SK-N-SH treated with all-trans-retinoic acid at 6 μM for 48 hours (cell line): ENCODE data around the gene CREBBP.
"Not testable (repeated sequence)": the region's sequence is repeated elsewhere in the genome, so short reads cannot be mapped to it uniquely, and the experiment has no call there.

Source experiments
- ATAC-seq: fragments of 200-7000 bp; cut with Tn5 transposase; 3 replicates; pipeline ENCODE4 v1.9.1; 2020; ENCODE audit warnings: mild to moderate bottlenecking, moderate library complexity
- ARNTL ChIP-seq: fragments of 450-650 bp; formaldehyde crosslinking; IDR thresholded peaks from 2 replicates; pipeline ENCODE4 v1.5.0; 2020; ENCODE audit warnings: low read depth, mild to moderate bottlenecking, moderate library complexity, borderline replicate concordance
- BACH2 ChIP-seq: fragments of 250-450 bp; sonication (Bioruptor Pico); IDR thresholded peaks from 2 replicates; pipeline ENCODE4 v1.9.0; 2021; ENCODE audit warnings: mild to moderate bottlenecking, borderline replicate concordance
- CSDC2 ChIP-seq: fragments of 250-450 bp; sonication (Bioruptor Pico); IDR thresholded peaks from 2 replicates; pipeline ENCODE4 v1.5.0; 2020; ENCODE audit warnings: mild to moderate bottlenecking, moderate library complexity
- ESRRG ChIP-seq: fragments of 250-450 bp; sonication (Bioruptor Pico); IDR thresholded peaks from 2 replicates; pipeline ENCODE4 v1.6.1; 2021; ENCODE audit warnings: mild to moderate bottlenecking
- GLIS3 ChIP-seq: fragments of 250-450 bp; sonication (Bioruptor Pico); IDR thresholded peaks from 2 replicates; pipeline ENCODE4 v1.5.0; 2020; ENCODE audit warnings: mild to moderate bottlenecking, moderate library complexity
- ISL1 ChIP-seq: fragments of 250-450 bp; sonication (Bioruptor Pico); IDR thresholded peaks from 2 replicates; pipeline ENCODE4 v2.1.2; 2022; ENCODE audit warnings: mild to moderate bottlenecking, moderate library complexity
- OSR1 ChIP-seq: fragments of 250-450 bp; sonication (Bioruptor Pico); IDR thresholded peaks from 2 replicates; pipeline ENCODE4 v1.8.0; 2022; ENCODE audit warnings: moderate library complexity, mild to moderate bottlenecking, inconsistent platforms
- PPARA ChIP-seq: fragments of 250-450 bp; sonication (Bioruptor Pico); IDR thresholded peaks from 2 replicates; pipeline ENCODE4 v1.5.0; 2020; ENCODE audit warnings: mild to moderate bottlenecking, borderline replicate concordance
- RARB ChIP-seq: fragments of 250-450 bp; sonication (Bioruptor Pico); IDR thresholded peaks from 2 replicates; pipeline ENCODE4 v1.8.0; 2021; ENCODE audit warnings: mild to moderate bottlenecking, moderate library complexity
- SNAI2 ChIP-seq: fragments of 250-450 bp; sonication (Bioruptor Pico); IDR thresholded peaks from 2 replicates; pipeline ENCODE4 v1.5.0; 2020; ENCODE audit warnings: mild to moderate bottlenecking, moderate library complexity
- TCF4 ChIP-seq: fragments of 250-450 bp; sonication (Bioruptor Pico); IDR thresholded peaks from 2 replicates; pipeline ENCODE4 v1.8.0; 2021; ENCODE audit warnings: mild to moderate bottlenecking, moderate library complexity, borderline replicate concordance
- TOX ChIP-seq: fragments of 250-450 bp; sonication (Bioruptor Pico); IDR thresholded peaks from 2 replicates; pipeline ENCODE4 v1.8.0; 2021; ENCODE audit warnings: mild to moderate bottlenecking, moderate library complexity, borderline replicate concordance
- TSHZ2 ChIP-seq: fragments of 250-450 bp; sonication (Bioruptor Pico); IDR thresholded peaks from 2 replicates; pipeline ENCODE4 v1.5.0; 2020; ENCODE audit warnings: mild to moderate bottlenecking, moderate library complexity
- ZC3H10 ChIP-seq: fragments of 250-450 bp; sonication (Bioruptor Pico); IDR thresholded peaks from 2 replicates; pipeline ENCODE4 v1.5.1; 2021; ENCODE audit warnings: mild to moderate bottlenecking, moderate library complexity
- ZFP3 ChIP-seq: fragments of 250-450 bp; sonication (Bioruptor Pico); IDR thresholded peaks from 2 replicates; pipeline ENCODE4 v1.5.0; 2020; ENCODE audit warnings: mild to moderate bottlenecking, moderate library complexity
- ZNF565 ChIP-seq: fragments of 450-650 bp; formaldehyde crosslinking; conservative IDR thresholded peaks from 2 replicates; pipeline ENCODE4 v1.5.0; 2020; ENCODE audit warnings: low read depth, mild to moderate bottlenecking, moderate library complexity
- ZNF70 ChIP-seq: fragments of 450-650 bp; formaldehyde crosslinking; IDR thresholded peaks from 2 replicates; pipeline ENCODE4 v1.5.0; 2020; ENCODE audit warnings: mild to moderate bottlenecking, moderate library complexity
- ZNF8 ChIP-seq: fragments of 450-650 bp; formaldehyde crosslinking; IDR thresholded peaks from 2 replicates; pipeline ENCODE4 v1.5.0; 2020; ENCODE audit warnings: mild to moderate bottlenecking, moderate library complexity
- TF ChIP-seq, protein P1 (sequence below): fragments of 250-450 bp; sonication (Bioruptor Pico); IDR thresholded peaks from 2 replicates; pipeline ENCODE4 v1.5.1; 2021; ENCODE audit warnings: mild to moderate bottlenecking, moderate library complexity
- TF ChIP-seq, protein P2 (sequence below): fragments of 250-450 bp; sonication (Bioruptor Pico); IDR thresholded peaks from 2 replicates; pipeline ENCODE4 v1.5.1; 2020; ENCODE audit warnings: low read depth, mild to moderate bottlenecking, moderate library complexity
- TF ChIP-seq, protein P3 (sequence below): fragments of 250-450 bp; sonication (Bioruptor Pico); IDR thresholded peaks from 2 replicates; pipeline ENCODE4 v1.8.0; 2020; ENCODE audit warnings: mild to moderate bottlenecking, moderate library complexity, borderline replicate concordance

CREBBP gene

DNA sequence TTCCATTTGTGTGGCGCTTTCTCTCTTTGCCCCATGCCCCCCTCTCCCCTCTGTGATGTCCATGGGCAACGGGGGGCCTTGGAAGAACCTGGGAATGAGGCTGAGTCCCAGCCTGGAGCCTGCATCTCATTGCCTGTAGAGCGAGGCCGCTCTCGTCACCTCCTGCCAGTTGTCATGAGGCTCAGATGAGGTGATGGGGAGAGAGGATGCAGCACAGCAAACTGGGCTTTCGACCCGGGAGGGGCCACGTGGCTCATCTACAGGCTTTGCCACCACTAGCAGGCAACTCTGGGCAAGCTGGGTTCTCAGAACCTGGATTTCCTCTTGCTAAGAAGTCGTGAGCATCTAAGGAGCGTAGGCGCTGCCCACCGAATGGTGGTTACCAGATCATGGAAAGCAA, 31.9 kb upstream of the CREBBP start:
- ATAC-seq = no peak
- no peak for TF ChIP-seq ZFP3
- TF ChIP-seq CSDC2 (CRISPR knock-in tag) = no peak
- no peak for TF ChIP-seq ESRRG
- TF ChIP-seq TSHZ2 = no peak
- TF ChIP-seq ISL1 = no peak
- TF ChIP-seq ZNF70 (CRISPR knock-in tag) = no peak
- no peak for TF ChIP-seq ZC3H10 (CRISPR knock-in tag)
- no peak for TF ChIP-seq OSR1 (CRISPR knock-in tag)

- ATAC-seq = not testable (repeated sequence)
Measured at GRCh38 chr16:3911741-3912140, 31.2 kb upstream of the CREBBP start.

- TF ChIP-seq, protein P1, sequence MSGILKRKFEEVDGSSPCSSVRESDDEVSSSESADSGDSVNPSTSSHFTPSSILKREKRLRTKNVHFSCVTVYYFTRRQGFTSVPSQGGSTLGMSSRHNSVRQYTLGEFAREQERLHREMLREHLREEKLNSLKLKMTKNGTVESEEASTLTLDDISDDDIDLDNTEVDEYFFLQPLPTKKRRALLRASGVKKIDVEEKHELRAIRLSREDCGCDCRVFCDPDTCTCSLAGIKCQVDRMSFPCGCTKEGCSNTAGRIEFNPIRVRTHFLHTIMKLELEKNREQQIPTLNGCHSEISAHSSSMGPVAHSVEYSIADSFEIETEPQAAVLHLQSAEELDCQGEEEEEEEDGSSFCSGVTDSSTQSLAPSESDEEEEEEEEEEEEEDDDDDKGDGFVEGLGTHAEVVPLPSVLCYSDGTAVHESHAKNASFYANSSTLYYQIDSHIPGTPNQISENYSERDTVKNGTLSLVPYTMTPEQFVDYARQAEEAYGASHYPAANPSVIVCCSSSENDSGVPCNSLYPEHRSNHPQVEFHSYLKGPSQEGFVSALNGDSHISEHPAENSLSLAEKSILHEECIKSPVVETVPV = no peak
- TF ChIP-seq ZNF565 = no peak
- no peak for TF ChIP-seq ZNF8
- TF ChIP-seq PPARA (CRISPR knock-in tag) = no peak
- TF ChIP-seq CSDC2 (CRISPR knock-in tag) = no peak
- TF ChIP-seq, protein P2, sequence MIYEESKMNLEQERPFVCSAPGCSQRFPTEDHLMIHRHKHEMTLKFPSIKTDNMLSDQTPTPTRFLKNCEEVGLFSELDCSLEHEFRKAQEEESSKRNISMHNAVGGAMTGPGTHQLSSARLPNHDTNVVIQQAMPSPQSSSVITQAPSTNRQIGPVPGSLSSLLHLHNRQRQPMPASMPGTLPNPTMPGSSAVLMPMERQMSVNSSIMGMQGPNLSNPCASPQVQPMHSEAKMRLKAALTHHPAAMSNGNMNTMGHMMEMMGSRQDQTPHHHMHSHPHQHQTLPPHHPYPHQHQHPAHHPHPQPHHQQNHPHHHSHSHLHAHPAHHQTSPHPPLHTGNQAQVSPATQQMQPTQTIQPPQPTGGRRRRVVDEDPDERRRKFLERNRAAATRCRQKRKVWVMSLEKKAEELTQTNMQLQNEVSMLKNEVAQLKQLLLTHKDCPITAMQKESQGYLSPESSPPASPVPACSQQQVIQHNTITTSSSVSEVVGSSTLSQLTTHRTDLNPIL (CRISPR knock-in tag) = no peak
- no peak for TF ChIP-seq SNAI2
- TF ChIP-seq, protein P3, sequence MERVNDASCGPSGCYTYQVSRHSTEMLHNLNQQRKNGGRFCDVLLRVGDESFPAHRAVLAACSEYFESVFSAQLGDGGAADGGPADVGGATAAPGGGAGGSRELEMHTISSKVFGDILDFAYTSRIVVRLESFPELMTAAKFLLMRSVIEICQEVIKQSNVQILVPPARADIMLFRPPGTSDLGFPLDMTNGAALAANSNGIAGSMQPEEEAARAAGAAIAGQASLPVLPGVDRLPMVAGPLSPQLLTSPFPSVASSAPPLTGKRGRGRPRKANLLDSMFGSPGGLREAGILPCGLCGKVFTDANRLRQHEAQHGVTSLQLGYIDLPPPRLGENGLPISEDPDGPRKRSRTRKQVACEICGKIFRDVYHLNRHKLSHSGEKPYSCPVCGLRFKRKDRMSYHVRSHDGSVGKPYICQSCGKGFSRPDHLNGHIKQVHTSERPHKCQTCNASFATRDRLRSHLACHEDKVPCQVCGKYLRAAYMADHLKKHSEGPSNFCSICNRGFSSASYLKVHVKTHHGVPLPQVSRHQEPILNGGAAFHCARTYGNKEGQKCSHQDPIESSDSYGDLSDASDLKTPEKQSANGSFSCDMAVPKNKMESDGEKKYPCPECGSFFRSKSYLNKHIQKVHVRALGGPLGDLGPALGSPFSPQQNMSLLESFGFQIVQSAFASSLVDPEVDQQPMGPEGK (CRISPR knock-in tag) = no peak
- no peak for TF ChIP-seq BACH2 (CRISPR knock-in tag)
- no peak for TF ChIP-seq RARB (CRISPR knock-in tag)
- no peak for TF ChIP-seq ZC3H10 (CRISPR knock-in tag)
- TF ChIP-seq GLIS3 (CRISPR knock-in tag) = no peak
- no peak for TF ChIP-seq TCF4 (CRISPR knock-in tag)
- no peak for TF ChIP-seq TOX (CRISPR knock-in tag)
- no peak for TF ChIP-seq ARNTL (CRISPR knock-in tag)
- TF ChIP-seq TSHZ2 = no peak
- ATAC-seq = no peak
Measured at GRCh38 chr16:3909791-3910583, 29.5 kb upstream of the CREBBP start.
